ENCODE data around the gene GAK.

GRCh38 chr4:868421-868820 lies 63.7 kb downstream of the GAK start:
- TF ChIP-seq CTCF (IDR thresholded peaks at IDR 0.05) (no peak), REST (IDR thresholded peaks at IDR 0.05; ENCODE audit: insufficient read depth in 1 of 2, low read depth in 2 of 2, low read length in 1 of 2) (no peak), POLR2AphosphoS5 (IDR thresholded peaks at IDR 0.05; ENCODE audit: low read depth, low read length) (no peak), SIN3A (IDR thresholded peaks at IDR 0.05; ENCODE audit: borderline replicate concordance, insufficient read depth, low read depth, low read length) (no peak), TCF7L2 (IDR thresholded peaks at IDR 0.05; ENCODE audit: low read depth, low read length) (no peak)

Measured in Panc1 (cell line).